Liver (tissue), 9 donors: ENCODE data around the gene FBXO28. TPM values are rescaled to one million over a fixed set of nuclear protein-coding genes. Genes with fewer than 3 reads are reported as not detected.

ENCODE experiments used
- DNase-seq: peaks from one replicate; pipeline ENCODE4 v3.0.0-alpha.2; 2017; ENCODE audit warnings: low spot score
- H3K27ac ChIP-seq, 2 donors: one replicate each; pipeline ENCODE4 v1.7.0; 2013; ENCODE audit warnings: inconsistent platforms in 2 of 2, low read length in 2 of 2, control low read depth in 1 of 2, low read depth in 1 of 2, mild to moderate bottlenecking in 1 of 2
- H3K27me3 ChIP-seq, 4 donors: one replicate each; pipeline versions ENCODE4 v1.6.1 to v1.7.0; 2013; ENCODE audit warnings: low read length in 3 of 4, inconsistent platforms in 1 of 4, mild to moderate bottlenecking in 1 of 4, moderate library complexity in 1 of 4; ENCODE audit not compliant: control insufficient read depth in 4 of 4, insufficient read depth in 4 of 4
- H3K36me3 ChIP-seq, 4 donors: one replicate each; pipeline versions ENCODE4 v1.6.1 to v1.7.0; 2013; ENCODE audit warnings: low read length in 3 of 4, mild to moderate bottlenecking in 3 of 4, low read depth in 1 of 4, moderate library complexity in 1 of 4; ENCODE audit not compliant: control insufficient read depth in 4 of 4, insufficient read depth in 3 of 4
- H3K4me1 ChIP-seq, 4 donors: one replicate each; pipeline versions ENCODE4 v1.6.1 to v1.7.0; 2013; ENCODE audit warnings: low read length in 3 of 4, mild to moderate bottlenecking in 3 of 4, moderate library complexity in 1 of 4; ENCODE audit not compliant: control insufficient read depth in 4 of 4, insufficient read depth in 4 of 4
- H3K4me3 ChIP-seq, 3 donors: one replicate each; pipeline versions ENCODE4 v1.6.1 to v1.7.0; 2013; ENCODE audit warnings: low read length in 3 of 3, control low read depth in 1 of 3, low read depth in 1 of 3, mild to moderate bottlenecking in 1 of 3
- H3K9ac ChIP-seq, 2 donors: one replicate each; pipeline ENCODE4 v1.7.0; 2013; ENCODE audit warnings: low read length in 2 of 2, mild to moderate bottlenecking in 2 of 2, moderate library complexity in 2 of 2, control low read depth in 1 of 2, low read depth in 1 of 2
- H3K9me3 ChIP-seq, 4 donors: one replicate each; pipeline versions ENCODE4 v1.6.1 to v1.7.0; 2013; ENCODE audit warnings: low read length in 3 of 4; ENCODE audit not compliant: control insufficient read depth in 4 of 4
- EGR1 ChIP-seq, 2 donors: IDR thresholded peaks; 2 replicates each; pipeline ENCODE4 v1.6.1; 2016 to 2018; ENCODE audit warnings: antibody characterized with exemption in 2 of 2, low read depth in 2 of 2
- FOXA1 ChIP-seq: IDR thresholded peaks from 2 replicates; pipeline ENCODE4 v1.6.1; 2016; ENCODE audit warnings: antibody characterized with exemption
- FOXA2 ChIP-seq: IDR thresholded peaks from 2 replicates; pipeline ENCODE4 v1.6.1; 2016; ENCODE audit warnings: antibody characterized with exemption
- GABPA ChIP-seq, 2 donors: IDR thresholded peaks in 1 of 2; conservative IDR thresholded peaks in 1 of 2; 2 replicates each; pipeline ENCODE4 v1.6.1; 2016; ENCODE audit warnings: antibody characterized with exemption in 2 of 2, mild to moderate bottlenecking in 1 of 2, moderate library complexity in 1 of 2
- HNF4A ChIP-seq, 2 donors: conservative IDR thresholded peaks; 2 replicates each; pipeline ENCODE4 v1.6.1; 2016; ENCODE audit warnings: antibody characterized with exemption in 2 of 2, mild to moderate bottlenecking in 2 of 2
- HNF4G ChIP-seq: IDR thresholded peaks from 2 replicates; pipeline ENCODE4 v1.6.1; 2016; ENCODE audit warnings: antibody characterized with exemption
- NR2F2 ChIP-seq: IDR thresholded peaks from 2 replicates; pipeline ENCODE4 v1.6.1; 2016; ENCODE audit warnings: antibody characterized with exemption
- RAD21 ChIP-seq, 2 donors: IDR thresholded peaks; 2 replicates each; pipeline ENCODE4 v1.6.1; 2016; ENCODE audit warnings: antibody characterized with exemption in 2 of 2, mild to moderate bottlenecking in 2 of 2
- REST ChIP-seq: IDR thresholded peaks from 2 replicates; pipeline ENCODE4 v1.6.1; 2016; ENCODE audit warnings: antibody characterized with exemption, mild to moderate bottlenecking
- RXRA ChIP-seq, 2 donors: IDR thresholded peaks; 2 replicates each; pipeline ENCODE4 v1.6.1; 2017 to 2018; ENCODE audit warnings: antibody characterized with exemption in 2 of 2, mild to moderate bottlenecking in 1 of 2
- SP1 ChIP-seq: IDR thresholded peaks from 2 replicates; pipeline ENCODE4 v1.6.1; 2018; ENCODE audit warnings: antibody characterized with exemption, mild to moderate bottlenecking
- TAF1 ChIP-seq: conservative IDR thresholded peaks from 2 replicates; pipeline ENCODE4 v1.6.1; 2016; ENCODE audit warnings: antibody characterized with exemption, mild to moderate bottlenecking
- YY1 ChIP-seq: IDR thresholded peaks from 2 replicates; pipeline ENCODE4 v1.6.1; 2016; ENCODE audit warnings: antibody characterized with exemption, mild to moderate bottlenecking
- ZBTB33 ChIP-seq: IDR thresholded peaks from 2 replicates; pipeline ENCODE4 v1.6.1; 2016; ENCODE audit warnings: antibody characterized with exemption
- WGBS: extraction: QIAGEN DNeasy Blood & Tissue Kit; methylation state at CpG from one replicate; pipeline ENCODE4 v1.1.7; 2013; 5-methylcytosine and 5-hydroxymethylcytosine counted together
- polyA plus RNA-seq, 2 donors: library from polyadenylated mRNA; stranded (reverse) in 1 of 2; unstranded in 1 of 2; fragments of 200-250 nt in 1 of 2; fragments of >200 nt in 1 of 2; fragmentation: Nextera tagmentation in 1 of 2; extraction: Ambion mirVana in 1 of 2; gene quantifications; one replicate each; pipeline versions ENCODE4 v1.2.1 to v1.2.3, GENCODE V29; 2013 to 2015
- total RNA-seq, 2 donors: library from RNA; depleted of rRNA; stranded (reverse); fragments of >200 nt; gene quantifications; one replicate each; pipeline ENCODE4 v1.2.3, GENCODE V29; 2014
- TF ChIP-seq, protein P1 (sequence below): IDR thresholded peaks from 2 replicates; pipeline ENCODE4 v1.6.1; 2016; ENCODE audit warnings: antibody characterized with exemption
- TF ChIP-seq, protein P2 (sequence below): fragments of 150-350 bp; IDR thresholded peaks from 2 replicates; pipeline ENCODE4 v1.5.1; 2017; ENCODE audit warnings: improper control_type of control experiment, low read depth, low read length; ENCODE audit not compliant: missing input control
- donor health status: healthy.
- donor health status: healthy.
- donor health status: healthy.
- donor health status: healthy.
- donor health status: healthy.

FBXO28 gene
- total and polyA plus RNA-seq, 4 donors, result 6.7 to 23.1 (median 13.1) TPM

DNA sequence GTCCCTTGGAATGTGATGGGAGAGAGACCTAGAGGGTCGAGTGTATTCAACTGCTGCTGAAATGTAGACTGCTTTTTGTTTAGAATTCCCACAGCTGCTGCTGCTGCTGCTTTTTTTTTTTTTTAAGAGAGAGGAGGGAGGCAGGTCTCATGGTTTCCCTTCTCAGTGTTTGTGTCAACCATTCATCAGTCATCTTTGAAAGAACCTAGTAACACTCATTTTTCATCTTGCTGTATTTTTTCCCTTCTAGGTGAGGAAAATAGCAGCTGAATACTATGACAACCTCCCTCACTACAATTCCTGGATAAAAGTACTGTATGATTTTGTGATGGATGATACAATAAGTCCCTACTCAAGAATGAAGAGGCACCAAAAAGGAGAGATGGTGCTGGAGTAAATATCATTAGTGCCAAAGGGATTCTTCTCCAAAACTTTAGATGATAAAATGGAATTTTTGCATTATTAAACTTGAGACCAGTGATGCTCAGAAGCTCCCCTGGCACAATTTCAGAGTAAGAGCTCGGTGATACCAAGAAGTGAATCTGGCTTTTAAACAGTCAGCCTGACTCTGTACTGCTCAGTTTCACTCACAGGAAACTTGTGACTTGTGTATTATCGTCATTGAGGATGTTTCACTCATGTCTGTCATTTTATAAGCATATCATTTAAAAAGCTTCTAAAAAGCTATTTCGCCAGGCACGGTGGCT lies 78.3 kb downstream of the FBXO28 start (continued):
- TF ChIP-seq REST, result no peak

DNA sequence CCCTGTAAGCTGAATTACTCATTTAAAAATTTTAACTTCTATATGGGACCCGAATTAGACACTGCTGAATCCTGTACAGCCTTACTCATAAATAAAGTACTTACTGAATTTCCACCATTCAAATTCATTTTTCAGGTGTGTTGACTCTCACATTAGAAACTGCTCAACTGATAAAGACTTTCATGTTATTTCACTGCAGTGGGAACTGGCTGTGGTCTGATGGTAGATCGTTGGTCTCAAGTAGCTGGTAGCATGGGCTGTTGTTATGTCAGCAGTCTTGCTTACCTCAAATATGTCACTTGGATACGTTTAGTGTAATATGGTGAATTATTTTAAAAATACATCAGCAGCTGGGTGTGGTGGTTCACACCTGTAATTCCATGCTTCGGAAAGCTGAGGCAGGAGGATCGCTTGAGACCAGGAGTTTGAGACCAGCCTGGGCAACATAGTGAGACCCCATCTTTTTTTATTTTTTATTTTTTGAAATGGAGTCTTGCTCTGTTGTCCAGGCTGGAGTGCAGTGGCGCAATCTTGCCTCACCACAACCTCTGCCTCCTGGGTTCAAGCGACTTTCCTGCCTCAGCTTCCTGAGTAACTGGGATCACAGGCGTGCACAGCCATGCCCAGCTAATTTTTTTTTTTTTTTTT lies 79.5 kb downstream of the FBXO28 start:
- Histone ChIP-seq H3K27ac (no peak overlapping the region), H3K9me3 (no peaks in the 10 kb centered on the region), H3K4me3 (no peak overlapping the region), H3K36me3 (peaks cover 0 to 5% (median 3%) of the 10 kb centered on the region in 4 donors), H3K9ac (no peak overlapping the region), H3K27me3 (no peaks in the 10 kb centered on the region), H3K4me1 (peaks cover 5 to 10% (median 8%) of the 10 kb centered on the region in 4 donors)
- 96% methylated on average over 8 of the region's 8 CpGs for WGBS
- TF ChIP-seq FOXA2, result no peak
- no peak for TF ChIP-seq TAF1
- no peak for TF ChIP-seq EGR1 (IDR thresholded peaks at IDR 0.05; ENCODE audit: low read depth in 2 of 2)
- TF ChIP-seq GABPA (IDR thresholded peaks at IDR 0.05 in 1 of 2, conservative IDR thresholded peaks at IDR 0.05 in 1 of 2), result no peak
- TF ChIP-seq YY1, result no peak
- TF ChIP-seq ZBTB33, result no peak
- no peak for TF ChIP-seq HNF4A (conservative IDR thresholded peaks at IDR 0.05)
- TF ChIP-seq RXRA (IDR thresholded peaks at IDR 0.05), result no peak
- DNase-seq, result no peak

- 32% methylated on average over 5 of the region's 5 CpGs for WGBS
- H3K27ac ChIP-seq, result no peak overlapping the region
- TF ChIP-seq RAD21 (IDR thresholded peaks at IDR 0.05) (peak in 1 of 2 donors; percentile 9), HNF4G (peak; percentile 59), FOXA1 (no peak), NR2F2 (no peak), SP1 (peak; percentile 48), TAF1 (no peak), RXRA (IDR thresholded peaks at IDR 0.05) (peak; percentile 32 to 35), FOXA2 (no peak), GABPA (IDR thresholded peaks at IDR 0.05 in 1 of 2, conservative IDR thresholded peaks at IDR 0.05 in 1 of 2) (no peak), EGR1 (IDR thresholded peaks at IDR 0.05; ENCODE audit: low read depth in 2 of 2) (no peak), REST (no peak)
- TF ChIP-seq, protein P1, sequence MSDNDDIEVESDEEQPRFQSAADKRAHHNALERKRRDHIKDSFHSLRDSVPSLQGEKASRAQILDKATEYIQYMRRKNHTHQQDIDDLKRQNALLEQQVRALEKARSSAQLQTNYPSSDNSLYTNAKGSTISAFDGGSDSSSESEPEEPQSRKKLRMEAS, result no peak
- TF ChIP-seq, protein P2, sequence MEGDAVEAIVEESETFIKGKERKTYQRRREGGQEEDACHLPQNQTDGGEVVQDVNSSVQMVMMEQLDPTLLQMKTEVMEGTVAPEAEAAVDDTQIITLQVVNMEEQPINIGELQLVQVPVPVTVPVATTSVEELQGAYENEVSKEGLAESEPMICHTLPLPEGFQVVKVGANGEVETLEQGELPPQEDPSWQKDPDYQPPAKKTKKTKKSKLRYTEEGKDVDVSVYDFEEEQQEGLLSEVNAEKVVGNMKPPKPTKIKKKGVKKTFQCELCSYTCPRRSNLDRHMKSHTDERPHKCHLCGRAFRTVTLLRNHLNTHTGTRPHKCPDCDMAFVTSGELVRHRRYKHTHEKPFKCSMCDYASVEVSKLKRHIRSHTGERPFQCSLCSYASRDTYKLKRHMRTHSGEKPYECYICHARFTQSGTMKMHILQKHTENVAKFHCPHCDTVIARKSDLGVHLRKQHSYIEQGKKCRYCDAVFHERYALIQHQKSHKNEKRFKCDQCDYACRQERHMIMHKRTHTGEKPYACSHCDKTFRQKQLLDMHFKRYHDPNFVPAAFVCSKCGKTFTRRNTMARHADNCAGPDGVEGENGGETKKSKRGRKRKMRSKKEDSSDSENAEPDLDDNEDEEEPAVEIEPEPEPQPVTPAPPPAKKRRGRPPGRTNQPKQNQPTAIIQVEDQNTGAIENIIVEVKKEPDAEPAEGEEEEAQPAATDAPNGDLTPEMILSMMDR, result no peak
Measured at GRCh38 chr1:224196813-224197600, 83.1 kb downstream of the FBXO28 start.

More at GRCh38 chr1:224196813-224197600, 83.1 kb downstream of the FBXO28 start:
- Histone ChIP-seq H3K4me1 (peaks cover 5 to 10% (median 8%) of the 10 kb centered on the region in 4 donors), H3K36me3 (peaks cover 0 to 5% (median 2%) of the 10 kb centered on the region in 4 donors), H3K4me3 (no peak overlapping the region), H3K27me3 (no peaks in the 10 kb centered on the region), H3K9me3 (no peaks in the 10 kb centered on the region), H3K9ac (no peak overlapping the region)
- no peak for DNase-seq
